Measurements from ENCODE around the gene PDHX.

DNA sequence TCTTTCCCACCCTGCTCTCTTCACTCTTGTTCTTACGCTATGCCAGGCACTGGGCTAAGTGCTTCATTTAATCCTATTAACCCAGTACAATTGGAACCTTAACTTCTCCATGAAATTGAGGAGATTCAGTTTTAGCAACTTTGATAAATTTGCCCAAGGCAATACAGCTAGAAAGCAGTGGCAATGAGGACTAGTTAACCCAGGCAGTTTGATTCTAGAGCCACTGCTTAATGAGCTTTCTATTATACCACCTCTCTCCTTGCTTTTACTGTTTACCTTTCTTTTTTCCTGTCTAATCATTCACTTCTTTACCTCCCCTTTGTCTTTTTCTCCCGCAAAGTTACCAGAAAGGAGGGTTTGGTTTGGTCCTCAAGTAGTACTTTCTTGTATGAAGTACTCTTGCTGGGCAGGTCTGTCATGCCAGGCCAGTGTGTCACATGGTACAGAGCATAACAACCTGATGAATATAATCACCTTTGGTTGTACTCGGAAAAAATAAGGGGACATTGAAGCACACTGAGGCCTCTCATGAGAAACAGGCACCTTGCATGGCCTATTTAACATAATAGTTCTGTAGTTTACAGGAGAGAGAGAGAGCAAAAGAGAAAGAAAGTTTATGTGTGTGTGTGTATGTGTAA is 70.6 kb downstream of the PDHX start:
- TF ChIP-seq, protein P1, sequence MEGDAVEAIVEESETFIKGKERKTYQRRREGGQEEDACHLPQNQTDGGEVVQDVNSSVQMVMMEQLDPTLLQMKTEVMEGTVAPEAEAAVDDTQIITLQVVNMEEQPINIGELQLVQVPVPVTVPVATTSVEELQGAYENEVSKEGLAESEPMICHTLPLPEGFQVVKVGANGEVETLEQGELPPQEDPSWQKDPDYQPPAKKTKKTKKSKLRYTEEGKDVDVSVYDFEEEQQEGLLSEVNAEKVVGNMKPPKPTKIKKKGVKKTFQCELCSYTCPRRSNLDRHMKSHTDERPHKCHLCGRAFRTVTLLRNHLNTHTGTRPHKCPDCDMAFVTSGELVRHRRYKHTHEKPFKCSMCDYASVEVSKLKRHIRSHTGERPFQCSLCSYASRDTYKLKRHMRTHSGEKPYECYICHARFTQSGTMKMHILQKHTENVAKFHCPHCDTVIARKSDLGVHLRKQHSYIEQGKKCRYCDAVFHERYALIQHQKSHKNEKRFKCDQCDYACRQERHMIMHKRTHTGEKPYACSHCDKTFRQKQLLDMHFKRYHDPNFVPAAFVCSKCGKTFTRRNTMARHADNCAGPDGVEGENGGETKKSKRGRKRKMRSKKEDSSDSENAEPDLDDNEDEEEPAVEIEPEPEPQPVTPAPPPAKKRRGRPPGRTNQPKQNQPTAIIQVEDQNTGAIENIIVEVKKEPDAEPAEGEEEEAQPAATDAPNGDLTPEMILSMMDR (IDR thresholded peaks at IDR 0.05), result no peak
- no peak for TF ChIP-seq POLR2AphosphoS5 (IDR thresholded peaks at IDR 0.05; ENCODE audit: low read depth, low read length)

Measured in Panc1 (cell line).